Mammary epithelial cell (primary cell): ENCODE data around the gene HDAC9.

Source experiments
- CTCF ChIP-seq, 2 donors: IDR thresholded peaks in 1 of 2; conservative IDR thresholded peaks in 1 of 2; 2 replicates each; pipeline ENCODE4 v1.5.1; 2011 to 2012; ENCODE audit warnings: inconsistent platforms in 2 of 2, low read length in 2 of 2, mild to moderate bottlenecking in 2 of 2, control low read depth in 1 of 2, low read depth in 1 of 2; ENCODE audit not compliant: insufficient read depth in 1 of 2; ENCODE audit errors: extremely low read depth in 1 of 2
- EZH2 ChIP-seq: IDR thresholded peaks from 2 replicates; pipeline ENCODE4 v1.6.1; 2012; ENCODE audit warnings: low read length, inconsistent platforms, borderline replicate concordance

- TF ChIP-seq CTCF (conservative IDR thresholded peaks at IDR 0.05 in 1 of 2, IDR thresholded peaks at IDR 0.05 in 1 of 2; ENCODE audit: extremely low read depth in 1 of 2, insufficient read depth in 1 of 2, low read depth in 1 of 2, low read length in 2 of 2) (no peak), EZH2 (no peak)
Measured at GRCh38 chr7:18702071-18702829, 206.7 kb downstream of the HDAC9 start.
